ENCODE measurements around the gene CDC25A.

DNA sequence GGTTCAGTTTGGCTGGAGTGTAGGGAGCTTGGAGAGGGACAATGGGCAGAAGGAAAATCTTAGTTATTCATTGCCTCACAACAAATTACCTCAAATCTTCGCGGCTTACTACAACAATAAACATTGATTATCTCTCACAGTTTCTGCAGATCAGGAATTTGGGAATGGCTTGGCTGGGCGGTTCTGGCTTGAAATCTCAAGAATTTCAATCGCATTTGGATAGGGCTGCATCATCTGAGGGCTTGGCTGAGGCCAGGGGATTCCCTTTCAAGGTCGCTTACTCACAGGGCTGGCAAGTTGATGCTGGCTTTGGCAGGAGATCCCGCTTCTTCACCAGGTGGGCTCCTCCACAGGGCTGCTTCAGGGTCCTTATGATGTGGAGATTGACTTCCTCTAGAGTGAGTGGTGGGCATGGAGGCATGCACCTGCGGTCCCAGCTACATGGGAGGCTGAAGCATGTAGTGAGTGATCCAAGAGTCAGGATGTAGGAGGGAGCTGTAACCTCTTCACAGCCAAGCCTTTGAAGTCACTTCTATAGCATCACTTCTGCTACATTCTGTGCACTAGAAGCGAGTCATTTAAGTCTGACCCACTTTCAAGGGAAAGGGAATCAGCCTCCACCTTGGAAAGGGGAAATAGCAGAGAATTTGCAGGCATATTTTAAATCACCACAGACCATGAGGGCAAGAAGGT is 63.1 kb downstream of the CDC25A start:
- TF ChIP-seq, protein P1, sequence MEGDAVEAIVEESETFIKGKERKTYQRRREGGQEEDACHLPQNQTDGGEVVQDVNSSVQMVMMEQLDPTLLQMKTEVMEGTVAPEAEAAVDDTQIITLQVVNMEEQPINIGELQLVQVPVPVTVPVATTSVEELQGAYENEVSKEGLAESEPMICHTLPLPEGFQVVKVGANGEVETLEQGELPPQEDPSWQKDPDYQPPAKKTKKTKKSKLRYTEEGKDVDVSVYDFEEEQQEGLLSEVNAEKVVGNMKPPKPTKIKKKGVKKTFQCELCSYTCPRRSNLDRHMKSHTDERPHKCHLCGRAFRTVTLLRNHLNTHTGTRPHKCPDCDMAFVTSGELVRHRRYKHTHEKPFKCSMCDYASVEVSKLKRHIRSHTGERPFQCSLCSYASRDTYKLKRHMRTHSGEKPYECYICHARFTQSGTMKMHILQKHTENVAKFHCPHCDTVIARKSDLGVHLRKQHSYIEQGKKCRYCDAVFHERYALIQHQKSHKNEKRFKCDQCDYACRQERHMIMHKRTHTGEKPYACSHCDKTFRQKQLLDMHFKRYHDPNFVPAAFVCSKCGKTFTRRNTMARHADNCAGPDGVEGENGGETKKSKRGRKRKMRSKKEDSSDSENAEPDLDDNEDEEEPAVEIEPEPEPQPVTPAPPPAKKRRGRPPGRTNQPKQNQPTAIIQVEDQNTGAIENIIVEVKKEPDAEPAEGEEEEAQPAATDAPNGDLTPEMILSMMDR (IDR thresholded peaks at IDR 0.05; ENCODE audit: low read depth, low read length, poor library complexity, severe bottlenecking): no peak
- TF ChIP-seq EZH2phosphoT487 (IDR thresholded peaks at IDR 0.05; ENCODE audit: borderline replicate concordance, low read length): no peak

Data from DOHH2 (cell line).